Ectodermal cell (in vitro differentiated cells): ENCODE results near the gene UGT1A6.
"Not testable (repeated sequence)": the region's sequence is repeated elsewhere in the genome, so short reads cannot be mapped to it uniquely, and the experiment has no call there.

ENCODE experiments used
- H3K27ac ChIP-seq: 2 replicates; pipeline ENCODE4 v1.7.0; 2013; ENCODE audit warnings: mild to moderate bottlenecking, low read depth, low read length; ENCODE audit not compliant: insufficient read depth, poor library complexity, severe bottlenecking
- H3K27me3 ChIP-seq: 2 replicates; pipeline ENCODE4 v1.7.0; 2013; ENCODE audit warnings: mild to moderate bottlenecking, low read length; ENCODE audit not compliant: insufficient read depth, control insufficient read depth, poor library complexity, severe bottlenecking
- H3K36me3 ChIP-seq: one replicate; pipeline ENCODE4 v1.7.0; 2013; ENCODE audit warnings: low read length; ENCODE audit not compliant: control insufficient read depth, insufficient read depth
- H3K4me1 ChIP-seq: one replicate; pipeline ENCODE4 v1.7.0; 2013; ENCODE audit warnings: low read length; ENCODE audit not compliant: control insufficient read depth, insufficient read depth
- H3K4me3 ChIP-seq: 2 replicates; pipeline ENCODE4 v1.7.0; 2013; ENCODE audit warnings: low read depth, low read length, control low read depth; ENCODE audit not compliant: insufficient read depth
- H3K9me3 ChIP-seq: 2 replicates; pipeline ENCODE4 v1.7.0; 2013; ENCODE audit warnings: mild to moderate bottlenecking, low read length, moderate library complexity; ENCODE audit not compliant: control insufficient read depth
- WGBS, 2 experiments: methylation state at CpG; one replicate each; pipeline ENCODE4 v1.1.7; 2013; ENCODE audit warnings: missing lambda C conversion rate in 2 of 2; 5-methylcytosine and 5-hydroxymethylcytosine counted together

The UGT1A6 gene

DNA sequence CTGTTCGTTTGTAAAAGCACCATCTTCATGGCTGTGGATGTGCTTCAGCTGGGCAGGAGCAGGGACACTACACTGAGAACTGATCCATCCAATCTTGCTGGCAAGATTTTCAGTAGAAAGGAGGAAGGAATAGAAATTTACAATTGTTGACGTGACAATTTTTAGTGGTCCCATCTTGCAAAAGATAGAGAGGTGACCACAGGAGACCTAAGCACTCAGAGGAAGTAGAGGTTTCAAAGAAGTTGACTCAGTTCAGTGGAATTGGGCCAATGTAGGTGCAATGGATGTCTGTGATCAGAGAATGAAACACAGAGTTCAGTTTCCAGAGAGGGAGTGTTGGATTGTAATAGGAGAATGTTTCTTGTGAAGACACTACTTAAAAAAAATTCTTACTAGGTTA is 21.4 kb downstream of the UGT1A6 start:
- H3K9me3 ChIP-seq = no peaks in the 10 kb centered on the region
- H3K27me3 ChIP-seq = no peaks in the 10 kb centered on the region
- no peaks in the 10 kb centered on the region for H3K4me1 ChIP-seq
- H3K4me3 ChIP-seq = no peak overlapping the region
- 91% methylated on average over 2 of the region's 2 CpGs for WGBS, 2 experiments
- no peak overlapping the region for H3K27ac ChIP-seq
- H3K36me3 ChIP-seq = no peaks in the 10 kb centered on the region

DNA sequence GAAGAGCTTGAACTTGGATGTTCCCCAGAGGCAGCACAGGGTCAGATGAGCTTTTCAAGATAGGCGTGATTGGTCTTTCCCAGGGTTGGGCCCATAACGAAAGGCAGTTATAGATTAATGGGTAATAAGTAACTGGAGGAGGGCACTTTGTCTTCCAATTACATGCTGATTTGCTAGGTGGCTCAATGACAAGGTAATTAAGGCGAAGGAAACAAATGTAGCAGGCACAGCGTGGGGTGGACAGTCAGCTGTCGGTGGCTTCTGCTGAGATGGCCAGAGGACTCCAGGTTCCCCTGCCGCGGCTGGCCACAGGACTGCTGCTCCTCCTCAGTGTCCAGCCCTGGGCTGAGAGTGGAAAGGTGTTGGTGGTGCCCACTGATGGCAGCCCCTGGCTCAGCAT is 25.9 kb downstream of the UGT1A6 start, which contains the start of gene UGT1A4:
Gene UGT1A4 (plus strand): TSS at position 185 of the 400 bp plus-strand sequence. CDS start 85 bp downstream, at position 270.
- H3K27me3 ChIP-seq = no peaks in the 10 kb centered on the region

DNA sequence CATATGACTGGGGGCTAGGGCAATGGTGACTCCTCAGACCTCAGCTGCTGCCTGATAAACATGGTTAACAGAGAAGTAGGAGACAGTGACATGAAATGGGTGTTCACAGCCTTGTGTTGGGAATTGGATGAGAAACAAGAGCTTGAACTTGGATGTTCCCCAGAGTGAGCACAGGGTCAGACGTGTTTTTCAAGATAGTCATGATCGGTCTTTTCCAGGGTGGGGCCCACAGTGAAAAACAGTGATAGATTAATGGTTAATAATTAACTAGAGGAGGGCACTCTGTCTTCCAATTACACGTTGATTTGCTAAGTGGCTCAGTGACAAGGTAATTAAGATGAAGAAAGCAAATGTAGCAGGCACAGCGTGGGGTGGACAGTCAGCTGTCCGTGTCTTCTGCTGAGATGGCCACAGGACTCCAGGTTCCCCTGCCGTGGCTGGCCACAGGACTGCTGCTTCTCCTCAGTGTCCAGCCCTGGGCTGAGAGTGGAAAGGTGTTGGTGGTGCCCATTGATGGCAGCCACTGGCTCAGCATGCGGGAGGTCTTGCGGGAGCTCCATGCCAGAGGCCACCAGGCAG is 36.1 kb downstream of the UGT1A6 start, which contains the start of gene UGT1A3:
Gene UGT1A3 (plus strand): TSS at position 320 of the 579 bp plus-strand sequence. CDS start 85 bp downstream, at position 405.
- Histone ChIP-seq H3K4me1 (no peaks in the 10 kb centered on the region), H3K4me3 (no peak within 1 kb of the TSS), H3K36me3 (no peaks in the 10 kb centered on the region), H3K27ac (no peak within 1 kb of the TSS), H3K27me3 (no peaks in the 10 kb centered on the region), H3K9me3 (no peaks in the 10 kb centered on the region)
- WGBS, 2 experiments = 92 to 94% methylated on average over 8 of the region's 8 CpGs

More for the DNA sequence above, 25.9 kb downstream of the UGT1A6 start, which contains the start of gene UGT1A4:
- no peak within 1 kb of the TSS for H3K27ac ChIP-seq
- H3K4me3 ChIP-seq = no peak within 1 kb of the TSS
- no peaks in the 10 kb centered on the region for H3K9me3 ChIP-seq
- H3K36me3 ChIP-seq = no peaks in the 10 kb centered on the region
- 92% methylated on average over 7 of the region's 7 CpGs for WGBS, 2 experiments
- no peaks in the 10 kb centered on the region for H3K4me1 ChIP-seq

DNA sequence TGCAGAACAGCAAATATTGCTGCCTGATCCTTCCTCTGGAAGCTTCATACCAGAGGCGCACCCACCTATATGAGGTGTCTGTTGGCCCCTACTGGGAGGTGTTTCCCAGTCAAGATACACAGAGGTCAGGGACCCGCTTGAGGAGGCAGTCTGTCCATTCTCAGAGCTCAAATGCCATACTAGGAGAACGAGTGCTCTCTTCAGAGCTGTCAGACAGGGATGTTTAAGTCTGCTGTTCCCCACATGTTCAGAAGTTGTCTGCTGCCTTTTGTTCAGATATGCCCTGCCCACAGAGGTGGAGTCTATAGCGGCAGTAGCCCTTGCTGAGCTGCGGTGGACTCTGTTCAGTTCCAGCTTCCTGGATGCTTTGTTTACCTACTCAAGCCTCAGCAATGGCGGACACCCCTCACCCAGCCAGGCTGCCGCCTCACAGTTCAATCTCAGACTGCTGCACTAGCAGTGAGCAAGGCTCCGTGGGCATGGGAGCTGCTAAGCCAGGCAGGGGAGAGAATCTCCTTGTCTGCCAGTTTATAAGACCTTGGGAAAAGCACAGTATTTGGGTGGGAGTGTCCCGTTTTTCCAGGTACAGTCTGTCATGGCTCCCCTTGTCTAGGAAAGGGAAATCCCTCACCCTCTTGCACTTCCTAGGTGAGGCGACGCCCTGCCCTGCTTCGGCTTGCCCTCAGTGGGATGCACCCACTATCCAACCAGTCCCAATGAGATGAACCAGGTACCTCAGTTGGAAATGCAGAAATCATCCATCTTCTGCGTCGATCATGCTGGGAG is 44.4 kb downstream of the UGT1A6 start:
- H3K9me3 ChIP-seq, H3K27ac ChIP-seq, H3K4me3 ChIP-seq, H3K27me3 ChIP-seq, H3K36me3 ChIP-seq, H3K4me1 ChIP-seq: not testable (repeated sequence)
- WGBS, 2 experiments = 90 to 94% methylated on average over 14 of the region's 14 CpGs

DNA sequence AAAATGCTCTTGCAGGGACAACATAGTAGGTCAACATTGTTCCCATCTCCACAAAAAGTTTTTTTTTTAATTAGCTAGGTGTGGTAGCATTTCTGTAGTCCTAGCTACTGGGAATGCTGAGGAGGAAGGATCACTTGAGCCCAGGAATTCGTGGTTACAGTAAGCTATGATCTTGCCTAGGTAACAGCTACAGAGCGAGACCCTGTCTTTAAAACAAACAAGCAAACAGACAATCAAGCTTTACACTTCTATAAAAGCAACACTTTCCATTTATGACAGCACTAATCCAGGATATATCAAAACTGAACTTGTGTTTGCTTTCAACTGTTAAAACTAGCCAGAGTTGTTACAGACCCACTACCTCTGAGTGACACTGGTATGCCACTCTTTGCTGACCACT is 48.2 kb downstream of the UGT1A6 start:
- WGBS, 2 experiments = 82 to 91% methylated on average over 2 of the region's 2 CpGs
- Histone ChIP-seq H3K27ac (no peak overlapping the region), H3K4me3 (no peak overlapping the region), H3K27me3 (no peaks in the 10 kb centered on the region), H3K36me3 (no peaks in the 10 kb centered on the region), H3K4me1 (no peaks in the 10 kb centered on the region), H3K9me3 (no peaks in the 10 kb centered on the region)

DNA sequence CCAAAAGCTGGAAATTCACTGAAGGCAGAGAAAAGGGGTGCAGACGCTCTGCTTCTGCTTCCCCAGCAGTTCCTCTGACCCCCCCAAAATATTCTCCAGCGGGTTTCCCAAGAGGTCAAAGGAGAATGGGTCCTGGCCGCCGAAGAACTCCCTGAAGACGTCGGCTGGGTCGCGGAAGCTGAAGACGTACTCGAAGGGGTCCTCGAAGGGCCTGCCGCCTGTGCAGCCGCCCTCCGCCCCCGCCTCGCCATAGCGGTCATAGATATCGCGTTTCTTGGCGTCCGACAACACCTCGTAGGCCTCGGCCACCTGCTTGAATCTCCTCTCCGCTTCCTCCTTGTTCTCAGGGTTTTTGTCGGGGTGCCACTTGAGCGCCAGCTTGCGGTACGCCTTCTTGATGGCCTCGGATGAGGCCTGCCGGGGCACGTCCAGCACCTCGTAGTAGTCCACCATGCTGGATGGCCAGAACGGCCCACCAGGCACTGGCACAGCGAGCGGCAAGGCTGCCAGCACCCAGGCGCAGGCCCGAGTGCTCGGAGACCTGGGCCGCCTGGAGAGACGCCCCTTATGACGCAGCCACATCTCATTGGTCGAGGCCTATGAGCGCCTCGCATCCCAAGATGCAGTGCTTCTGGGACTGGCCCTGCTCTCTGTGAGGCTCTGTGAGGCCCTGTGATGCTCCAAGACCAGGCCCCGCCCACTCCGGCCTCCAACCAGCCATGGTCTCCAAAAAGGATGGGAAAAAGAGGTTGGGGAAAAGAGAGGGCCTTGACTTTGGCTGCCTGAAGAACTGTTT is 51.0 kb downstream of the UGT1A6 start:
- 95% methylated on average over 44 of the region's 46 CpGs for WGBS, 2 experiments
- H3K4me1 ChIP-seq = no peaks in the 10 kb centered on the region
- H3K27ac ChIP-seq = no peak overlapping the region
- no peaks in the 10 kb centered on the region for H3K9me3 ChIP-seq
- H3K27me3 ChIP-seq = no peaks in the 10 kb centered on the region
- H3K4me3 ChIP-seq = no peak overlapping the region
- no peaks in the 10 kb centered on the region for H3K36me3 ChIP-seq

DNA sequence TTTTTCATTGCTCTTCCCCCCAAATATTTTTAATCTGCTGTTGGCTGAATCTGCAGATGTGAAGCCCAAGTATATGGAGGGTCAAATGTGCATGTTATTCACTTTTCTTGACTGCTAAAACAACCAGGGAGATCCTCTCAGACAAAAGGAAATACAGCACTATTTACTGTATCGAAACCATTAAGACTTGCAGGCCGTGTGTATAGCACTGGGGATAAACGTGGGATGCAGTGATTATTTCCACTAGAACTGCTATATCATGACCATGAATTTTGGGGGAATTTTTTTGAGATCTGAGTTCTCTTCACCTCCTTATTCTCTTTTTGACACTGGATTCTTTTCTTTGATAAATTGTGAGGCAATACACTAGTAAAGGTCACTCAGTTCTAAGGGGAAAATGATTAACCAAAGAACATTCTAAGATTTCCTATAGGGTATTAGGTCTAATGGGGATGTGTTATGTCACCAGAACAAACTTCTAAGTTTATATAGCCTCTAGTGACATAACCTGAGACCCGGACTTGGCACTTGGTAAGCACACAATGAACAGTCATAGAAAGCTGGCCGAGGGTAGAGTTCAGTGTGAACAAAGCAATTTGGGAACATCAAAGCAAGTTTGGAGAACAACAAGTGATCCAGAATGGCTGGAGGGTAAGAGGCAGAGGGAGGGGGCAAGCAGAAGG is 52.5 kb downstream of the UGT1A6 start:
- Histone ChIP-seq H3K27me3 (no peaks in the 10 kb centered on the region), H3K36me3 (no peaks in the 10 kb centered on the region), H3K4me3 (no peak overlapping the region), H3K9me3 (no peaks in the 10 kb centered on the region), H3K4me1 (no peaks in the 10 kb centered on the region), H3K27ac (no peak overlapping the region)
- WGBS, 2 experiments = 89 to 96% methylated on average over 5 of the region's 5 CpGs

DNA sequence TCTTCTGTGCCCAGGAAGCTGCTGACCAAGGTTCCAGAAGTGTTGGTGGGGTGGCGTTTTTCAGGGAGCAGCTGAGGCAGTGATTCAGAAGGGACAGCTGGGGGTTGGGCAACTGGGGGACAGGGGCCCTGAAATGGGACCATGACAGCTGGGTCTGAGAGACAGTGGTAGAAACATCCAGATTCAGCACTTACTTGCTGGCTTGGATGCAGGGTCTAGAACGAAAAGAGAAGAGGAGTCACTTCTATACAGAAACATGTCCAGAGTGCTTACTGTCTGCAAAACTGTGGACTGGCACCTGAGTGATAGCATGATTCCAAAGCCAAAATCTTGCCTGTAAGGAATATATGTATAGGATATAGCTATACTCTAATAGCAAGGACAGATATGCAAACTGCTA is 53.1 kb downstream of the UGT1A6 start:
- not testable (repeated sequence) for H3K27me3 ChIP-seq, H3K27ac ChIP-seq, H3K36me3 ChIP-seq, H3K4me1 ChIP-seq, H3K9me3 ChIP-seq, H3K4me3 ChIP-seq
- 87 to 97% methylated on average over 2 of the region's 2 CpGs for WGBS, 2 experiments

DNA sequence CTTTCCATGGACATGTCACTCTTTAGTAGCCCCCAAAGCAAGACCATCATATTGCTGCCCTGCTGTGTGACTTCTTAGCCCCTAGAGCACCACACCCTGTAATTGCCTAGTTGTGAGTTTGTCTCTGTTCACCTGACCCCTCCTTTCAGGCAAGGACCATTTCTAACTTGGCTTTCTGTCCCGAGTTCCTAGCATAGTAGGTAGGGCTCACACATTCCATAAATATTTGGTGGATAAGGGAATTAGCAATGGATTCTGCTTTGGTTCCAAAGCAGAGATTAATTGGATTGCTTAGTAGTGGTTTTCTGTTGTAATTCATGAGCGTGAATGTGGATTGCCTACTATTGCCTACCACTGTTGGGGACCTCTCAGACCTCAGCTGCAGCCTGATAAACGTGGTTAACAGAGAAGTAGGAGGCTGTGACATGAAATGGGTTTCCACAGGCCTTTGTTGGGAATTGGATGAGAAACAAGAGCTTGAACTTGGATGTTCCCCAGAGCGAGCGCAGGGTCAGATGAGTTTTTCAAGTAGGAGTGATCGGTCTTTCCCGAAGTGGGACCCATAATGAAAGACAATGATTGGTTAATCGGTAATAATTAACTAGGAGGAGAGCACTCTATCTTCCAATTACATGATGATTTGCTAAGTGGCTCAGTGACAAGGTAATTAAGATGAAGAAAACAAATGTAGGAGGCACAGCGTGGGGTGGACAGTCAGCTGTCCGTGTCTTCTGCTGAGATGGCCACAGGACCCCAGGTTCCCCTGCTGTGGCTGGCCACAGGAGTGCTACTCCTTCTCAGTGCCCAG is 54.0 kb downstream of the UGT1A6 start:
- H3K27ac ChIP-seq = no peak overlapping the region
- no peak overlapping the region for H3K4me3 ChIP-seq
- H3K27me3 ChIP-seq = no peaks in the 10 kb centered on the region
- no peaks in the 10 kb centered on the region for H3K4me1 ChIP-seq
- H3K9me3 ChIP-seq = no peaks in the 10 kb centered on the region
- WGBS, 2 experiments = 84 to 85% methylated on average over 10 of the region's 10 CpGs
- H3K36me3 ChIP-seq = no peaks in the 10 kb centered on the region
